ENCODE results near the gene ALK.

GRCh38 chr2:29490045-29490444, 431.3 kb downstream of the ALK start:
- TF ChIP-seq CTCF (IDR thresholded peaks at IDR 0.05) = no peak
- no peak for TF ChIP-seq EZH2 (IDR thresholded peaks at IDR 0.05; ENCODE audit: borderline replicate concordance, insufficient read depth, low read depth, low read length, poor library complexity, severe bottlenecking)
